H9 (cell line): ENCODE results near the gene FUT6. TPM values are rescaled to one million over a fixed set of nuclear protein-coding genes. Genes with fewer than 3 reads are reported as not detected.

Source experiments
- DNase-seq: peaks from one replicate; pipeline ENCODE4 v3.0.0-alpha.2; 2017
- H2AFZ ChIP-seq: one replicate; pipeline ENCODE4 v1.6.1; 2013; ENCODE audit warnings: mild to moderate bottlenecking, low read length, control low read depth, moderate library complexity
- H2AK5ac ChIP-seq: 2 replicates; pipeline ENCODE4 v1.6.1; 2013; ENCODE audit warnings: low read length, control low read depth, mixed read lengths; ENCODE audit not compliant: insufficient read length
- H2BK120ac ChIP-seq: one replicate; pipeline ENCODE4 v1.6.1; 2013; ENCODE audit warnings: low read depth, mild to moderate bottlenecking, low read length, control low read depth, inconsistent platforms; ENCODE audit not compliant: poor library complexity, severe bottlenecking
- H2BK12ac ChIP-seq: 2 replicates; pipeline ENCODE4 v1.6.1; 2013; ENCODE audit warnings: low read length, control low read depth, mixed read lengths, low read depth; ENCODE audit not compliant: insufficient read length
- H2BK15ac ChIP-seq: 2 replicates; pipeline ENCODE4 v1.6.1; 2013; ENCODE audit warnings: low read depth, low read length, control low read depth
- H2BK20ac ChIP-seq: one replicate; pipeline ENCODE4 v1.6.1; 2013; ENCODE audit warnings: low read depth, mild to moderate bottlenecking, low read length, control low read depth, inconsistent platforms; ENCODE audit not compliant: poor library complexity, severe bottlenecking
- H2BK5ac ChIP-seq: 2 replicates; pipeline ENCODE4 v1.6.1; 2013; ENCODE audit warnings: low read length, control low read depth, mixed read lengths; ENCODE audit not compliant: insufficient read length
- H3K14ac ChIP-seq: 2 replicates; pipeline ENCODE4 v1.6.1; 2013; ENCODE audit warnings: low read length, control low read depth; ENCODE audit not compliant: insufficient read depth
- H3K18ac ChIP-seq: 2 replicates; pipeline ENCODE4 v1.6.1; 2013; ENCODE audit warnings: low read depth, mild to moderate bottlenecking, mixed read lengths, low read length, control low read depth; ENCODE audit not compliant: insufficient read length
- H3K23ac ChIP-seq: 2 replicates; pipeline ENCODE4 v1.6.1; 2013; ENCODE audit warnings: low read length, control low read depth, mixed read lengths, low read depth; ENCODE audit not compliant: insufficient read length
- H3K23me2 ChIP-seq: 2 replicates; pipeline ENCODE4 v1.6.1; 2013; ENCODE audit warnings: low read depth, mild to moderate bottlenecking, mixed read lengths, low read length, control low read depth; ENCODE audit not compliant: insufficient read length, poor library complexity, severe bottlenecking
- H3K27ac ChIP-seq: 2 replicates; pipeline ENCODE4 v1.5.1; 2013; ENCODE audit warnings: low read length, control low read depth, mixed read lengths, low read depth; ENCODE audit not compliant: insufficient read length
- H3K27me3 ChIP-seq: 2 replicates; pipeline ENCODE4 v1.6.1; 2013; ENCODE audit warnings: low read length, control low read depth, inconsistent platforms; ENCODE audit not compliant: insufficient read depth
- H3K4ac ChIP-seq: 2 replicates; pipeline ENCODE4 v1.6.1; 2013; ENCODE audit warnings: low read depth, mild to moderate bottlenecking, control low read depth, inconsistent platforms, low read length, moderate library complexity
- H3K4me1 ChIP-seq: 2 replicates; pipeline ENCODE4 v1.6.1; 2013; ENCODE audit warnings: low read length, control low read depth, inconsistent platforms; ENCODE audit not compliant: insufficient read depth
- H3K4me2 ChIP-seq: 2 replicates; pipeline ENCODE4 v1.6.1; 2013; ENCODE audit warnings: low read length, control low read depth, mixed read lengths; ENCODE audit not compliant: insufficient read length, insufficient read depth
- H3K56ac ChIP-seq: 2 replicates; pipeline ENCODE4 v1.6.1; 2013; ENCODE audit warnings: low read depth, mild to moderate bottlenecking, mixed read lengths, low read length, control low read depth; ENCODE audit not compliant: insufficient read length
- H3K79me1 ChIP-seq: 2 replicates; pipeline ENCODE4 v1.6.1; 2013; ENCODE audit warnings: low read depth, mild to moderate bottlenecking, moderate library complexity, low read length, control low read depth, inconsistent platforms; ENCODE audit not compliant: insufficient read depth, poor library complexity, severe bottlenecking
- H3K79me2 ChIP-seq: 2 replicates; pipeline ENCODE4 v1.6.1; 2013; ENCODE audit warnings: low read length, control low read depth, inconsistent platforms; ENCODE audit not compliant: insufficient read depth
- H3K9ac ChIP-seq: 2 replicates; pipeline ENCODE4 v1.6.1; 2013; ENCODE audit warnings: low read length, control low read depth, mixed read lengths; ENCODE audit not compliant: insufficient read length; ENCODE audit errors: extremely low read depth
- H3K9me3 ChIP-seq: one replicate; pipeline ENCODE4 v1.6.1; 2013; ENCODE audit warnings: low read depth, low read length, inconsistent platforms; ENCODE audit not compliant: control insufficient read depth
- H3T11ph ChIP-seq: one replicate; pipeline ENCODE4 v1.6.1; 2013; ENCODE audit warnings: mild to moderate bottlenecking, low read length, control low read depth, inconsistent platforms
- H4K20me1 ChIP-seq: one replicate; pipeline ENCODE4 v1.6.1; 2013; ENCODE audit not compliant: control insufficient read depth, insufficient read length, insufficient read depth
- H4K5ac ChIP-seq: 2 replicates; pipeline ENCODE4 v1.6.1; 2013; ENCODE audit warnings: low read depth, mild to moderate bottlenecking, mixed read lengths, low read length, control low read depth; ENCODE audit not compliant: insufficient read length
- H4K8ac ChIP-seq: replicated peaks from 2 replicates; pipeline ENCODE4 v1.6.1; 2013; ENCODE audit warnings: low read length, control low read depth, mixed read lengths, low read depth; ENCODE audit not compliant: insufficient read length
- H4K91ac ChIP-seq: 2 replicates; pipeline ENCODE4 v1.6.1; 2013; ENCODE audit warnings: low read depth, mild to moderate bottlenecking, moderate library complexity, mixed read lengths, low read length, control low read depth; ENCODE audit not compliant: insufficient read length
- H3K27ac Mint-ChIP-seq, 3 experiments: 2 replicates in 2 of 3; 3 replicates in 1 of 3; pipeline ENCODE4 v1.8.0; 2020 to 2021; ENCODE audit warnings: mixed read lengths in 3 of 3, mild to moderate bottlenecking in 1 of 3, moderate library complexity in 1 of 3
- H3K27me3 Mint-ChIP-seq: 2 replicates; pipeline ENCODE4 v1.8.0; 2021; ENCODE audit warnings: low read depth, mild to moderate bottlenecking, moderate library complexity, mixed read lengths
- H3K36me3 Mint-ChIP-seq, 3 experiments: 2 replicates in 2 of 3; 3 replicates in 1 of 3; pipeline ENCODE4 v1.8.0; 2020 to 2021; ENCODE audit warnings: low read depth in 3 of 3, mixed read lengths in 3 of 3; ENCODE audit not compliant: insufficient read depth in 1 of 3
- H3K4me1 Mint-ChIP-seq, 2 experiments: 2 replicates each; pipeline ENCODE4 v1.8.0; 2020; ENCODE audit warnings: mixed read lengths in 2 of 2
- H3K4me3 Mint-ChIP-seq, 2 experiments: 2 replicates in 1 of 2; 3 replicates in 1 of 2; pipeline ENCODE4 v1.8.0; 2020 to 2021; ENCODE audit warnings: mild to moderate bottlenecking in 2 of 2, mixed read lengths in 2 of 2, moderate library complexity in 1 of 2
- H3K9me3 Mint-ChIP-seq, 2 experiments: 2 replicates in 1 of 2; 3 replicates in 1 of 2; pipeline ENCODE4 v1.8.0; 2020; ENCODE audit warnings: mild to moderate bottlenecking in 2 of 2, mixed read lengths in 2 of 2, moderate library complexity in 1 of 2
- CTCF ChIP-seq: fragments of 200-600 bp; sonication (generic); conservative IDR thresholded peaks from 3 replicates; pipeline ENCODE4 v1.8.0; 2021; ENCODE audit warnings: antibody characterized with exemption, mild to moderate bottlenecking
- WGBS: extraction: QIAGEN DNeasy Blood & Tissue Kit; methylation state at CpG from one replicate; pipeline ENCODE4 v1.1.7; 2013; ENCODE audit warnings: missing lambda C conversion rate, low lambda C conversion rate, mixed read lengths; ENCODE audit not compliant: insufficient read length; ENCODE audit errors: extremely low coverage; 5-methylcytosine and 5-hydroxymethylcytosine counted together
- total RNA-seq: library from RNA; stranded (reverse); gene quantifications from 2 replicates; pipeline ENCODE4 v1.2.1, GENCODE V29; 2021

Gene FUT6
- total RNA-seq, 1 experiment from 2014 or later = 0.13 TPM

DNA sequence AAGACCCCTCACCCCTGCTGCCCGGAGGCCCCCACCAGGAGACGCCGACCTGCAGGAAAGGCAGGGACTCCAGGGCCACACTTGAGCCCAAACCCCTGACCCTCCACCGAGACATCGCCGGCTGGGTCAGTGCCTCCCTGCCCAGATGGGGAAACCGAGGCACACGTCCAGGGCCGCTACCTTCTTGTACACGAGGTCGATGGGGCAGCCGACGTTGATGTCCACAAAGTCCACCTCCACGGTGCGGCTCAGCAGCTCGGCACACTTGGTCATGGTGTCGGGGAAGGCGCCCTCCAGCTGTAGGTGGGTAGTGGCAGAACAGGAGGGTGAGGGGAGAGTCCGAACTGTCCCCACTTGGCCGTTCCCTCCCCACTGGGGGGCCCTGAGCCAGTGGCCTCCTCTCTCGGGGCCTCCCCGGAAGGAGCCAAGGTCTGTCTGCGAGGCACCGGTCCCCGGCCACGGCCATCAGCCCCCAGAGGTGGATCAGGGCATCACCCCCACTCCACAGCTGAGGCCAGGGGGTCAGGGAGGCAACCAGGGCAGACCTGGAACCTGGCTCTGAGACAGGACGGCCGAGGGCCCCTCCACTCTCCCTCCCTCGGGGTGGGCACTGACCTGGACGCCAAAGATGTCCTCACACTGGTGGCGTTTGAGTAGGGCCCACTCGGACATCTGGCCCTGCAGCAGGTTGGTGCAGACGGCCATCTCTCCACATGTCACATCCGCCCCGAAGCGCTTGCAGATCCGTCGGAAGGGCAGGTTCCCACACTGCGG lies 51.9 kb downstream of the FUT6 start:
- H3K18ac ChIP-seq = no peak overlapping the region
- no peak for TF ChIP-seq CTCF
- H3K4me1 ChIP-seq = no peaks in the 10 kb centered on the region
- no peak overlapping the region for H2BK120ac ChIP-seq
- Mint-ChIP-seq H3K9me3 (no peaks in the 10 kb centered on the region; a peak in 2 of 5 replicates), H3K4me3 (no peak overlapping the region), H3K4me1 (peaks cover 0 to 8% of the 10 kb centered on the region in 2 experiments; a peak in 3 of 4 replicates), H3K27ac (no peak overlapping the region), H3K27me3 (no peaks in the 10 kb centered on the region), H3K36me3 (peaks cover 25 to 45% (median 43%) of the 10 kb centered on the region in 3 experiments)
- H2AK5ac ChIP-seq = no peak overlapping the region
- H3K79me1 ChIP-seq = no peaks in the 10 kb centered on the region
- no peak overlapping the region for H3K56ac ChIP-seq
- WGBS = no CpG with 5 or more reads among the region's 39 CpGs
- H3K4me2 ChIP-seq = no peak overlapping the region
- H2BK20ac ChIP-seq = no peak overlapping the region
- no peaks in the 10 kb centered on the region for H3K23me2 ChIP-seq
- H4K8ac ChIP-seq = no peak overlapping the region
- no peak for DNase-seq
- H2AFZ ChIP-seq = no peak overlapping the region
- H2BK5ac ChIP-seq = no peak overlapping the region
- no peaks in the 10 kb centered on the region for H4K20me1 ChIP-seq
- no peak overlapping the region for H3K4ac ChIP-seq
- H2BK15ac ChIP-seq = no peak overlapping the region
- no peaks in the 10 kb centered on the region for H3K9me3 ChIP-seq
- H3K27me3 ChIP-seq = no peaks in the 10 kb centered on the region
- H3K27ac ChIP-seq = no peak overlapping the region
- no peak overlapping the region for H3K23ac ChIP-seq
- no peak overlapping the region for H4K5ac ChIP-seq
- H2BK12ac ChIP-seq = no peak overlapping the region
- no peak overlapping the region for H3T11ph ChIP-seq
- H3K79me2 ChIP-seq = no peaks in the 10 kb centered on the region
- H3K9ac ChIP-seq = no peak overlapping the region
- no peak overlapping the region; the same call in 1 of the 2 replicates for H3K14ac ChIP-seq
- no peak overlapping the region for H4K91ac ChIP-seq
